Loucy (cell line): ENCODE data around the gene C16orf86.
A peak's percentile ranks its signal among the peaks of the same experiment; 100 is the strongest.

Experiments
- H2AFZ ChIP-seq: fragments of 200-600 bp; sonication (generic); 2 replicates; pipeline ENCODE4 v1.6.0; 2016; ENCODE audit warnings: antibody characterized with exemption, mild to moderate bottlenecking, low read length, moderate library complexity
- H3F3A ChIP-seq: fragments of 200-600 bp; 2 replicates; pipeline ENCODE4 v1.6.0; 2016; ENCODE audit warnings: antibody characterized with exemption, low read depth, mild to moderate bottlenecking
- H3K27me3 ChIP-seq: fragments of 200-600 bp; sonication (generic); 2 replicates; pipeline ENCODE4 v1.6.1; 2014; ENCODE audit warnings: low read length, mild to moderate bottlenecking; ENCODE audit not compliant: insufficient read depth, poor library complexity, severe bottlenecking
- H3K36me3 ChIP-seq: fragments of 200-600 bp; sonication (generic); 2 replicates; pipeline ENCODE4 v1.6.1; 2016; ENCODE audit warnings: low read length; ENCODE audit not compliant: insufficient read depth
- H3K4me1 ChIP-seq: fragments of 200-600 bp; sonication (generic); 2 replicates; pipeline ENCODE4 v1.5.1; 2014; ENCODE audit warnings: low read length, mild to moderate bottlenecking; ENCODE audit not compliant: insufficient read depth, poor library complexity, severe bottlenecking
- H3K4me2 ChIP-seq: fragments of 200-600 bp; sonication (generic); 2 replicates; pipeline ENCODE4 v1.6.0; 2014; ENCODE audit warnings: antibody characterized with exemption, low read length, low read depth, mild to moderate bottlenecking; ENCODE audit not compliant: poor library complexity, severe bottlenecking
- H3K4me3 ChIP-seq: fragments of 200-600 bp; sonication (generic); 2 replicates; pipeline ENCODE4 v1.5.1; 2014; ENCODE audit warnings: low read length, mild to moderate bottlenecking, mixed read lengths; ENCODE audit not compliant: poor library complexity, severe bottlenecking
- H3K79me2 ChIP-seq: fragments of 200-600 bp; sonication (generic); 2 replicates; pipeline ENCODE4 v1.6.1; 2014; ENCODE audit warnings: low read length; ENCODE audit not compliant: insufficient read depth
- H3K9ac ChIP-seq: fragments of 200-600 bp; sonication (generic); 2 replicates; pipeline ENCODE4 v1.6.0; 2014; ENCODE audit warnings: mild to moderate bottlenecking, low read depth, low read length, moderate library complexity; ENCODE audit not compliant: poor library complexity, severe bottlenecking
- H3K9me2 ChIP-seq: fragments of 200-600 bp; sonication (generic); replicated peaks from 2 replicates; pipeline ENCODE4 v1.6.1; 2016; ENCODE audit warnings: low read depth, low read length, mixed read lengths
- H3K9me3 ChIP-seq: fragments of 200-600 bp; sonication (generic); 2 replicates; pipeline ENCODE4 v1.6.1; 2014; ENCODE audit warnings: mild to moderate bottlenecking, antibody characterized with exemption, low read length, low read depth; ENCODE audit not compliant: insufficient read depth
- H4K20me1 ChIP-seq: fragments of 200-600 bp; sonication (generic); 2 replicates; pipeline ENCODE4 v1.6.0; 2014; ENCODE audit warnings: antibody characterized with exemption, low read length, mild to moderate bottlenecking; ENCODE audit not compliant: insufficient read depth, poor library complexity, severe bottlenecking
- EZH2phosphoT487 ChIP-seq: fragments of 200-600 bp; IDR thresholded peaks from 2 replicates; pipeline ENCODE4 v1.6.1; 2018; ENCODE audit warnings: antibody characterized with exemption, mild to moderate bottlenecking, moderate library complexity, borderline replicate concordance
- TF ChIP-seq, protein P1 (sequence below): fragments of 200-600 bp; sonication (generic); conservative IDR thresholded peaks from 2 replicates; pipeline ENCODE4 v1.5.1; 2014; ENCODE audit warnings: mild to moderate bottlenecking, antibody characterized with exemption, low read length

C16orf86 gene

GRCh38 chr16:67713647-67714273 is 47.1 kb downstream of the C16orf86 start:
- Histone ChIP-seq H3K36me3 (no peaks in the 10 kb centered on the region), H3F3A (no peaks in the 10 kb centered on the region), H3K9me2 (no peaks in the 10 kb centered on the region), H3K79me2 (peaks cover 78% of the 10 kb centered on the region), H4K20me1 (peaks cover 24% of the 10 kb centered on the region), H2AFZ (no peak overlapping the region), H3K9ac (no peak overlapping the region), H3K27me3 (no peaks in the 10 kb centered on the region), H3K4me3 (peak overlapping the region; percentile 5), H3K4me2 (peak overlapping the region; percentile 80), H3K4me1 (peaks cover 30% of the 10 kb centered on the region), H3K9me3 (no peaks in the 10 kb centered on the region)
- TF ChIP-seq EZH2phosphoT487 = no peak
- TF ChIP-seq, protein P1, sequence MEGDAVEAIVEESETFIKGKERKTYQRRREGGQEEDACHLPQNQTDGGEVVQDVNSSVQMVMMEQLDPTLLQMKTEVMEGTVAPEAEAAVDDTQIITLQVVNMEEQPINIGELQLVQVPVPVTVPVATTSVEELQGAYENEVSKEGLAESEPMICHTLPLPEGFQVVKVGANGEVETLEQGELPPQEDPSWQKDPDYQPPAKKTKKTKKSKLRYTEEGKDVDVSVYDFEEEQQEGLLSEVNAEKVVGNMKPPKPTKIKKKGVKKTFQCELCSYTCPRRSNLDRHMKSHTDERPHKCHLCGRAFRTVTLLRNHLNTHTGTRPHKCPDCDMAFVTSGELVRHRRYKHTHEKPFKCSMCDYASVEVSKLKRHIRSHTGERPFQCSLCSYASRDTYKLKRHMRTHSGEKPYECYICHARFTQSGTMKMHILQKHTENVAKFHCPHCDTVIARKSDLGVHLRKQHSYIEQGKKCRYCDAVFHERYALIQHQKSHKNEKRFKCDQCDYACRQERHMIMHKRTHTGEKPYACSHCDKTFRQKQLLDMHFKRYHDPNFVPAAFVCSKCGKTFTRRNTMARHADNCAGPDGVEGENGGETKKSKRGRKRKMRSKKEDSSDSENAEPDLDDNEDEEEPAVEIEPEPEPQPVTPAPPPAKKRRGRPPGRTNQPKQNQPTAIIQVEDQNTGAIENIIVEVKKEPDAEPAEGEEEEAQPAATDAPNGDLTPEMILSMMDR = no peak

DNA sequence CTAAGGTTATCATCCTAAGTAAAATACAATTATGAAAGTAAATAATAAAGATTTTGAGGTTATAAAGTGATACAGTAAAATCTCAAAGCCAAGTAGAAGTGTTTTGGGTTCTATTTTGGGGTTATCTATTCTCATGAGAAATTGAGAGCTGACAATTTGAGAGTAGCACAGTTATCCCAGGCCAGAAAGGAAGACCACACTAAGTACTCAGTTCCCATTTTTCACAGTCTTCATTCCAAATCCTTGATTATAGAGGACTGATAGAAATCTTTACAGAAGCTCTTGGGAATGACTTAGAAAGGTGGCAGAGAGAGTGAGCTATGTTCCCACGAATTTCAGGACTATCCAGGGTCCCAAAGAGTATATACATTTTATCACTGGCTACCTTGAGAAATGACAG is 47.9 kb downstream of the C16orf86 start:
- Histone ChIP-seq H3K79me2 (peaks cover 77% of the 10 kb centered on the region), H3K4me2 (peak overlapping the region; percentile 80)
- TF ChIP-seq, protein P1 = no peak
- no peak for TF ChIP-seq EZH2phosphoT487

GRCh38 chr16:67716097-67716496 is 49.5 kb downstream of the C16orf86 start:
- H3K27me3 ChIP-seq = no peaks in the 10 kb centered on the region
- H3K9me2 ChIP-seq = no peaks in the 10 kb centered on the region
- peaks cover 67% of the 10 kb centered on the region for H3K79me2 ChIP-seq
- H3F3A ChIP-seq = no peaks in the 10 kb centered on the region
- peaks cover 20% of the 10 kb centered on the region for H4K20me1 ChIP-seq
- H3K36me3 ChIP-seq = no peaks in the 10 kb centered on the region
- peak overlapping the region; percentile 80 for H3K4me2 ChIP-seq
- no peak for TF ChIP-seq EZH2phosphoT487
- TF ChIP-seq, protein P1 = no peak
- H3K4me3 ChIP-seq = peak overlapping the region; percentile 5
- H2AFZ ChIP-seq = no peak overlapping the region
- peaks cover 38% of the 10 kb centered on the region for H3K4me1 ChIP-seq
- H3K9me3 ChIP-seq = no peaks in the 10 kb centered on the region
- H3K9ac ChIP-seq = peak overlapping the region; percentile 21

More for the DNA sequence above, 47.9 kb downstream of the C16orf86 start:
- no peaks in the 10 kb centered on the region for H3K9me3 ChIP-seq
- H3K4me1 ChIP-seq = peaks cover 30% of the 10 kb centered on the region
- H3K9me2 ChIP-seq = no peaks in the 10 kb centered on the region
- H2AFZ ChIP-seq = no peak overlapping the region
- H3F3A ChIP-seq = no peaks in the 10 kb centered on the region
- no peaks in the 10 kb centered on the region for H3K36me3 ChIP-seq
- H3K4me3 ChIP-seq = peak overlapping the region; percentile 17
- no peak overlapping the region for H3K9ac ChIP-seq
- peaks cover 23% of the 10 kb centered on the region for H4K20me1 ChIP-seq
- no peaks in the 10 kb centered on the region for H3K27me3 ChIP-seq
